ENCODE measurements around the gene VCP. TPM values are rescaled to one million over a fixed set of nuclear protein-coding genes. Genes with fewer than 3 reads are reported as not detected.

VCP gene
- total RNA-seq, 1 experiment from 2014 or later, result 170 TPM

DNA sequence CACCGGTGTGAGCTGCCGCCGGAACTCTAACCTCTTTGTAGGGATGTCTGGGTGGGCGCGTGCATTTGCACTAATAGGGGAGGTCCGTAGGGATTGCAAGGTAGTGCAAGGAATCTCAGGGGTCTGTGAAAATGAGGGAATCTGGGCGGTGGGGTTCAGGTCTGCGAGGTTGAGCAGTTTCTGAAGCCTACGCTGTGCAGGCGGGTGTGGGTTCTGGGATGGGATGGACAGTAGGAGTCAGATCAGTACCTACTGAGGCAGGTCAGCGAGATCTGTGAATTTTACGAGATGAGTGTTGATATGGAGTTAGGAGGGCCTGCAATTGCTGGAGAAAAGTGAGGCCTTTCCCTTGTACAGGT, 44.1 kb upstream of the VCP start:
- peak overlapping the region; percentile 52 for H3K9ac ChIP-seq (ENCODE audit: low read length)
- no peaks in the 10 kb centered on the region for H3K79me2 ChIP-seq (ENCODE audit: insufficient read depth, low read length)
- no peaks in the 10 kb centered on the region for H3K36me3 ChIP-seq (ENCODE audit: control insufficient read depth in 1 of 2, insufficient read depth in 2 of 2, low read length in 2 of 2)
- intact Hi-C loops (cut with micrococcal nuclease), result loop anchor here (1.0 to 10.0 kb wide), 6 partner anchors 46 to 538 kb away; partner anchors contain the start of genes CCDC107, RMRP, SIT1 and UNC13B
- peak overlapping the region; percentile 58 to 68 for H3K4me3 ChIP-seq (replicated peaks in 1 of 2; ENCODE audit: low read depth in 1 of 2, low read length in 2 of 2)
- ATAC-seq (peak; percentile 3), DNase-seq (ENCODE audit: low read depth, low spot score) (no peak)
- peak overlapping the region; percentile 56; the same call in 1 of the 2 replicates for H3K27ac ChIP-seq (ENCODE audit: low read depth, low read length)
- H3K4me2 ChIP-seq (ENCODE audit: low read length), result peak overlapping the region; percentile 98
- no peaks in the 10 kb centered on the region for H4K20me1 ChIP-seq (ENCODE audit: insufficient read depth)
- ChIA-PET POLR2A (interaction anchor here (1.2 kb wide), 1 partner anchor 142 kb away, joined by 4 read pairs; no protein-coding TSS in a partner anchor), CTCF (interaction anchor here (0.8 to 2.8 kb wide), 19 partner anchors 9 to 487 kb away, joined by 3 to 22 read pairs (median 5); partner anchors contain the start of genes FANCG, STOML2 and UNC13B), RAD21 (ENCODE audit: low non-redundant PET in 1 of 2, low total read pairs in 2 of 2, uncharacterized antibody in 2 of 2, unreplicated experiment in 2 of 2) (interaction anchor here (1.1 to 1.8 kb wide), 5 partner anchors 142 to 360 kb away, joined by 3 to 7 read pairs (median 4); no protein-coding TSS in a partner anchor)
- no peaks in the 10 kb centered on the region for H3K27me3 ChIP-seq (ENCODE audit: insufficient read depth, low read length)
- no peaks in the 10 kb centered on the region for H3K9me2 ChIP-seq (ENCODE audit: insufficient read depth)
- H2AFZ ChIP-seq (ENCODE audit: low read depth, low read length, poor library complexity, severe bottlenecking), result peak overlapping the region; percentile 91
- TF ChIP-seq EGR1 (IDR thresholded peaks at IDR 0.05; ENCODE audit: low read depth), result no peak
- no peak for TF ChIP-seq YY1 (IDR thresholded peaks at IDR 0.05; ENCODE audit: extremely low read depth, insufficient replicate concordance, low read depth, low read length)
- TF ChIP-seq CBX3 (IDR thresholded peaks at IDR 0.05; ENCODE audit: low read depth), result no peak
- no peak for TF ChIP-seq POLR2AphosphoS5 (IDR thresholded peaks at IDR 0.05; ENCODE audit: low read depth, low read length)
- no peak for TF ChIP-seq POLR2A (IDR thresholded peaks at IDR 0.05; ENCODE audit: borderline replicate concordance, extremely low read depth, insufficient read depth, insufficient read length)
- TF ChIP-seq SIN3A (IDR thresholded peaks at IDR 0.05; ENCODE audit: low read depth), result no peak
- TF ChIP-seq, protein P1, sequence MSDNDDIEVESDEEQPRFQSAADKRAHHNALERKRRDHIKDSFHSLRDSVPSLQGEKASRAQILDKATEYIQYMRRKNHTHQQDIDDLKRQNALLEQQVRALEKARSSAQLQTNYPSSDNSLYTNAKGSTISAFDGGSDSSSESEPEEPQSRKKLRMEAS (IDR thresholded peaks at IDR 0.05), result no peak
- no peak for TF ChIP-seq ELF1 (IDR thresholded peaks at IDR 0.05; ENCODE audit: borderline replicate concordance, low read depth)
- BruUV-seq (replicated peaks), result no TSS peak
- H3K9me3 ChIP-seq (ENCODE audit: control insufficient read depth in 1 of 2, insufficient read depth in 1 of 2, low read depth in 1 of 2, low read length in 2 of 2), result no peaks in the 10 kb centered on the region
- peaks cover 35 to 55% of the 10 kb centered on the region in 2 experiments for H3K4me1 ChIP-seq (ENCODE audit: control insufficient read depth in 1 of 2, insufficient read depth in 2 of 2, low read length in 2 of 2)
